Caco-2 (cell line): ENCODE results near the gene BID. TPM values are rescaled to one million over a fixed set of nuclear protein-coding genes. Genes with fewer than 3 reads are reported as not detected.

Experiments
- BruUV-seq: library from RNA; stranded (reverse); fragments of 400-500 nt; replicated peaks from 2 replicates; lab custom pipeline; 2021; lab: Mats Ljungman, UMichigan
- CTCF ChIA-PET: fragments of 300-600 bp; sonication (Branson Sonifier 250); formaldehyde crosslinking; loops from one replicate; lab custom pipeline; 2022; ENCODE audit warnings: antibody characterized with exemption; lab: Charles Lee
- POLR2A ChIA-PET: fragments of 300-600 bp; sonication (Branson Sonifier 250); formaldehyde crosslinking; loops from one replicate; lab custom pipeline; 2022; ENCODE audit warnings: antibody characterized with exemption; lab: Charles Lee
- DNase-seq, 2 experiments: peaks; one replicate each; pipeline versions ENCODE4 v3.0.0 to v3.0.0-alpha.2; 2020 to 2022
- H3K27me3 ChIP-seq: replicated peaks from 2 replicates; pipeline ENCODE4 v1.6.0; 2011; ENCODE audit warnings: low read length; ENCODE audit not compliant: control insufficient read depth, insufficient read depth
- H3K36me3 ChIP-seq: 2 replicates; pipeline ENCODE4 v1.5.1; 2011; ENCODE audit warnings: low read length; ENCODE audit not compliant: control insufficient read depth, insufficient read depth
- H3K4me1 ChIP-seq: fragments of 250-450 bp; sonication (Bioruptor Pico); 2 replicates; pipeline ENCODE4 v1.5.1; 2020; ENCODE audit warnings: mild to moderate bottlenecking
- H3K4me3 ChIP-seq: 2 replicates; pipeline ENCODE4 v1.5.1; 2011; ENCODE audit warnings: low read depth, mild to moderate bottlenecking, control low read depth, low read length
- H3K9me3 ChIP-seq: fragments of 250-450 bp; sonication (Bioruptor Pico); 2 replicates; pipeline ENCODE4 v1.5.1; 2020; ENCODE audit warnings: mild to moderate bottlenecking, moderate library complexity
- H3K27ac Mint-ChIP-seq: one replicate; pipeline ENCODE4 v1.8.0; 2022; ENCODE audit warnings: mixed read lengths; ENCODE audit not compliant: unreplicated experiment
- H3K27me3 Mint-ChIP-seq: one replicate; pipeline ENCODE4 v1.8.0; 2022; ENCODE audit warnings: mixed read lengths; ENCODE audit not compliant: insufficient read depth, unreplicated experiment
- H3K36me3 Mint-ChIP-seq: one replicate; pipeline ENCODE4 v1.8.0; 2022; ENCODE audit warnings: mild to moderate bottlenecking, mixed read lengths; ENCODE audit not compliant: insufficient read depth, unreplicated experiment
- H3K4me1 Mint-ChIP-seq: one replicate; pipeline ENCODE4 v1.8.0; 2022; ENCODE audit warnings: low read depth, mixed read lengths; ENCODE audit not compliant: unreplicated experiment
- H3K4me3 Mint-ChIP-seq: one replicate; pipeline ENCODE4 v1.8.0; 2022; ENCODE audit warnings: mild to moderate bottlenecking, moderate library complexity, mixed read lengths; ENCODE audit not compliant: unreplicated experiment
- H3K9me3 Mint-ChIP-seq: one replicate; pipeline ENCODE4 v1.8.0; 2022; ENCODE audit warnings: mixed read lengths; ENCODE audit not compliant: unreplicated experiment
- CTCF ChIP-seq, 2 experiments: fragments of 200-600 bp in 1 of 2; IDR thresholded peaks; 1 replicate in 1 of 2; 2 replicates in 1 of 2; pipeline versions ENCODE4 v1.5.1 to v1.8.0; 2011 to 2022; ENCODE audit warnings: antibody characterized with exemption in 1 of 2, control low read depth in 1 of 2, inconsistent platforms in 1 of 2, low read depth in 1 of 2, low read length in 1 of 2, mild to moderate bottlenecking in 1 of 2, moderate library complexity in 1 of 2; ENCODE audit not compliant: insufficient read depth in 1 of 2, severe bottlenecking in 1 of 2, unreplicated experiment in 1 of 2
- intact Hi-C: fragments of 100-400 bp; cut with micrococcal nuclease; formaldehyde crosslinking; loops from one replicate; pipeline ENCODE4 v1.10.0; 2022; ENCODE audit not compliant: unreplicated experiment
- total RNA-seq: library from RNA; stranded (reverse); gene quantifications from 2 replicates; pipeline ENCODE4 v1.2.3, GENCODE V29; 2022

BID gene
- total RNA-seq, 1 experiment from 2014 or later = 28.2 TPM

GRCh38 chr22:17785185-17786184, 11.2 kb upstream of the BID start:
- intact Hi-C loops = loop anchor here (1.0 to 5.0 kb wide), 2 partner anchors 43 to 228 kb away; no protein-coding TSS in a partner anchor
- Mint-ChIP-seq H3K9me3 (no peaks in the 10 kb centered on the region), H3K27me3 (no peaks in the 10 kb centered on the region), H3K27ac (no peak overlapping the region), H3K4me3 (no peak overlapping the region), H3K36me3 (peaks cover 10% of the 10 kb centered on the region), H3K4me1 (no peaks in the 10 kb centered on the region)
- Histone ChIP-seq H3K36me3 (no peaks in the 10 kb centered on the region), H3K4me3 (no peak overlapping the region), H3K9me3 (no peaks in the 10 kb centered on the region), H3K27me3 (no peaks in the 10 kb centered on the region), H3K4me1 (peaks cover 10% of the 10 kb centered on the region)
- DNase-seq = peak; percentile 70 to 78
- TF ChIP-seq CTCF (IDR thresholded peaks at IDR 0.05; ENCODE audit: insufficient read depth in 1 of 2, low read depth in 1 of 2, low read length in 1 of 2, severe bottlenecking in 1 of 2, unreplicated experiment in 1 of 2) = peak; percentile 60
- POLR2A ChIA-PET = no interaction called here
- no TSS peak for BruUV-seq
- CTCF ChIA-PET = interaction anchor here (0.6 to 5.3 kb wide), 13 partner anchors 12 to 291 kb away, joined by 3 to 59 read pairs (median 3); partner anchors contain the start of gene BID

- Mint-ChIP-seq H3K36me3 (peaks cover 10% of the 10 kb centered on the region), H3K27ac (no peak overlapping the region), H3K27me3 (no peaks in the 10 kb centered on the region), H3K4me3 (no peak overlapping the region), H3K9me3 (no peaks in the 10 kb centered on the region), H3K4me1 (no peaks in the 10 kb centered on the region)
- Histone ChIP-seq H3K27me3 (no peaks in the 10 kb centered on the region), H3K4me3 (no peak overlapping the region), H3K36me3 (no peaks in the 10 kb centered on the region), H3K4me1 (peaks cover 10% of the 10 kb centered on the region), H3K9me3 (no peaks in the 10 kb centered on the region)
- no peak for TF ChIP-seq CTCF (IDR thresholded peaks at IDR 0.05; ENCODE audit: insufficient read depth in 1 of 2, low read depth in 1 of 2, low read length in 1 of 2, severe bottlenecking in 1 of 2, unreplicated experiment in 1 of 2)
- ChIA-PET POLR2A (no interaction called here), CTCF (interaction anchor here (0.6 to 5.3 kb wide), 13 partner anchors 11 to 291 kb away, joined by 3 to 59 read pairs (median 4); partner anchors contain the start of gene BID)
- DNase-seq = no peak
- intact Hi-C loops = loop anchor here (1.0 to 5.0 kb wide), 2 partner anchors 42 to 227 kb away; no protein-coding TSS in a partner anchor
- BruUV-seq = no TSS peak
These were observed 10.5 kb upstream of the BID start for GRCh38 chr22:17784776-17785175.

GRCh38 chr22:17783773-17784480, 9.7 kb upstream of the BID start:
- peaks cover 10% of the 10 kb centered on the region for H3K4me1 ChIP-seq
- no peak overlapping the region for H3K27ac Mint-ChIP-seq
- no peak overlapping the region for H3K4me3 Mint-ChIP-seq
- H3K9me3 ChIP-seq = no peaks in the 10 kb centered on the region
- H3K4me1 Mint-ChIP-seq = no peaks in the 10 kb centered on the region
- ChIA-PET POLR2A (no interaction called here), CTCF (interaction anchor here (0.7 to 5.3 kb wide), 3 partner anchors 41 to 225 kb away, joined by 5 to 59 read pairs (median 25); no protein-coding TSS in a partner anchor)
- intact Hi-C loops = no loop called here
- no peaks in the 10 kb centered on the region for H3K9me3 Mint-ChIP-seq
- no peak overlapping the region for H3K4me3 ChIP-seq
- H3K27me3 ChIP-seq = no peaks in the 10 kb centered on the region
- BruUV-seq = no TSS peak
- no peaks in the 10 kb centered on the region for H3K27me3 Mint-ChIP-seq
- H3K36me3 Mint-ChIP-seq = peaks cover 10% of the 10 kb centered on the region
- no peaks in the 10 kb centered on the region for H3K36me3 ChIP-seq
- no peak for DNase-seq
- no peak for TF ChIP-seq CTCF (IDR thresholded peaks at IDR 0.05; ENCODE audit: insufficient read depth in 1 of 2, low read depth in 1 of 2, low read length in 1 of 2, severe bottlenecking in 1 of 2, unreplicated experiment in 1 of 2)
